Body of pancreas (tissue), 4 donors: ENCODE results near the gene CCDC116. TPM values are rescaled to one million over a fixed set of nuclear protein-coding genes. Genes with fewer than 3 reads are reported as not detected.

Experiments
- ATAC-seq: fragments of 150-250 bp; one replicate; pipeline ENCODE4 v1.9.1; 2016
- DNase-seq, 4 donors: peaks; one replicate each; pipeline ENCODE4 v3.0.0-alpha.2; 2019
- H3K27ac ChIP-seq, 4 donors: fragments of 200-600 bp; sonication (generic); 1 replicate in 3 of 4; 2 replicates in 1 of 4; pipeline versions ENCODE4 v1.5.1 to v1.6.1; 2016 to 2019; ENCODE audit warnings: mild to moderate bottlenecking in 1 of 4, mixed read lengths in 1 of 4, moderate library complexity in 1 of 4
- H3K27me3 ChIP-seq, 2 donors: fragments of 200-600 bp; sonication (generic); one replicate each; pipeline ENCODE4 v1.6.0; 2016; ENCODE audit warnings: mild to moderate bottlenecking in 1 of 2
- H3K36me3 ChIP-seq, 2 donors: fragments of 200-600 bp; sonication (generic); replicated peaks in 1 of 2; 2 replicates each; pipeline ENCODE4 v1.5.1; 2016; ENCODE audit warnings: low read depth in 2 of 2; ENCODE audit not compliant: insufficient read depth in 1 of 2
- H3K4me1 ChIP-seq: fragments of 200-600 bp; sonication (generic); one replicate; pipeline ENCODE4 v1.6.0; 2016
- H3K4me3 ChIP-seq, 2 donors: fragments of 200-600 bp; sonication (generic); 1 replicate in 1 of 2; 2 replicates in 1 of 2; pipeline ENCODE4 v1.5.1; 2016 to 2019
- H3K9me3 ChIP-seq, 3 donors: fragments of 200-600 bp; sonication (generic); 1 replicate in 2 of 3; 2 replicates in 1 of 3; pipeline ENCODE4 v1.5.1; 2016
- POLR2A ChIP-seq, 3 donors: fragments of 450-650 bp; IDR thresholded peaks; one replicate each; pipeline ENCODE4 v1.6.1; 2016; ENCODE audit warnings: antibody characterized with exemption in 3 of 3, mild to moderate bottlenecking in 2 of 3
- WGBS, 2 donors: methylation state at CpG; one replicate each; pipeline ENCODE4 v1.1.5; 2017; 5-methylcytosine and 5-hydroxymethylcytosine counted together
- intact Hi-C: fragments of 100-400 bp; cut with DNase I; formaldehyde crosslinking; loops from one replicate; pipeline ENCODE4 v1.15.1; 2023
- total RNA-seq, 2 donors: library from RNA; depleted of rRNA; stranded (reverse); fragments of >200 nt; gene quantifications; one replicate each; pipeline ENCODE4 v1.1.0, GENCODE V29; 2016
- TF ChIP-seq, protein P1 (sequence below), 7 experiments: fragments of 450-650 bp in 4 of 7; fragments of 200-600 bp in 3 of 7; sonication (generic) in 3 of 7; IDR thresholded peaks; one replicate each; pipeline ENCODE4 v1.5.1; 2016 to 2019; ENCODE audit warnings: antibody characterized with exemption in 7 of 7

The CCDC116 gene
- total RNA-seq, 2 donors from 2014 or later: 0.52 TPM; not detected in 1

DNA sequence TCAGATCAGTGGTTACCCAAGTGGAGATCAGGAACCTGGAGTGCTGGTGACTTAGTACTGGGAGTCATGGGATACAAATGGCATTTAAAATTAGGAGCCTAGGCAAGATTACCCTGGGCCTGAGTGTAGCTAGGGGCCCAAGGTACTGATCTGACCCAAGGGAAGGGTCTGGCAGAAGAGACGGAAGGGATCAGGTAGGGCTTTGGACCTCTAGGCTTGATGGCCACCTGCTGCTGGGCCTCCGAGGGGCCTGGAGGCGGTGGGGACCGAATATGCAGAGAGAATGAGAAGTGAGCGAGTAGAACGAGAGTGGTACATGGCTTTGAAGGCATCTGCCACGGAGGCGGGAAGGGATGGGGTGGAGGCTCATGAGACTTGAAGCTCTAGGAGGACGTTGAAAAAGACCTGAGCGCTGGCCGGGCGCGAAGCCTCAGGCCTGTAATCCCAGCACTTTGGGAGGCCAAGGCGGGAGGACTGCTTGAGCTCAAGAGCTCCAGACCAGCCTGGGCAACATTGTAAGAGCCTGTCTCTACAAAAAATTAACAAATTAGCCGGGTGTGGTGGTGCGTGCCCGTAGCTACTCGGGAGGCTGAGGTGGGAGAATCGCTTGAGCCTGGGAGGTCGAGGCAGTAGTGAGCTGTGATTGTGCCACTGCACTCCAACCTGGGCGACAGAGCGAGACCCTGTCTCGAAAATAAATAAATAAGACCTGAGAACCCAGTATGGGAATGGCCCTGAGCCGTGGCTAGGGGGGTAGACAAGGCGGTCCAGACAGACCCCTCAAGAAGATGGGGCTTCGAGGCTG, 32.7 kb downstream of the CCDC116 start:
- Histone ChIP-seq H3K4me3 (peak overlapping the region in 1 of 2 donors; percentile 40), H3K9me3 (no peaks in the 10 kb centered on the region), H3K36me3 (no peaks in the 10 kb centered on the region), H3K27ac (peak overlapping the region; percentile 87 to 95 (median 92)), H3K4me1 (peaks cover 23% of the 10 kb centered on the region), H3K27me3 (no peaks in the 10 kb centered on the region)
- WGBS, 2 donors: 69 to 71% methylated on average over 25 to 26 of the region's 26 CpGs
- no peak for ATAC-seq
- intact Hi-C loops: no loop called here
- TF ChIP-seq, protein P1, sequence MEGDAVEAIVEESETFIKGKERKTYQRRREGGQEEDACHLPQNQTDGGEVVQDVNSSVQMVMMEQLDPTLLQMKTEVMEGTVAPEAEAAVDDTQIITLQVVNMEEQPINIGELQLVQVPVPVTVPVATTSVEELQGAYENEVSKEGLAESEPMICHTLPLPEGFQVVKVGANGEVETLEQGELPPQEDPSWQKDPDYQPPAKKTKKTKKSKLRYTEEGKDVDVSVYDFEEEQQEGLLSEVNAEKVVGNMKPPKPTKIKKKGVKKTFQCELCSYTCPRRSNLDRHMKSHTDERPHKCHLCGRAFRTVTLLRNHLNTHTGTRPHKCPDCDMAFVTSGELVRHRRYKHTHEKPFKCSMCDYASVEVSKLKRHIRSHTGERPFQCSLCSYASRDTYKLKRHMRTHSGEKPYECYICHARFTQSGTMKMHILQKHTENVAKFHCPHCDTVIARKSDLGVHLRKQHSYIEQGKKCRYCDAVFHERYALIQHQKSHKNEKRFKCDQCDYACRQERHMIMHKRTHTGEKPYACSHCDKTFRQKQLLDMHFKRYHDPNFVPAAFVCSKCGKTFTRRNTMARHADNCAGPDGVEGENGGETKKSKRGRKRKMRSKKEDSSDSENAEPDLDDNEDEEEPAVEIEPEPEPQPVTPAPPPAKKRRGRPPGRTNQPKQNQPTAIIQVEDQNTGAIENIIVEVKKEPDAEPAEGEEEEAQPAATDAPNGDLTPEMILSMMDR (IDR thresholded peaks at IDR 0.05): no peak
- TF ChIP-seq POLR2A (IDR thresholded peaks at IDR 0.05): no peak
- no peak for DNase-seq

DNA sequence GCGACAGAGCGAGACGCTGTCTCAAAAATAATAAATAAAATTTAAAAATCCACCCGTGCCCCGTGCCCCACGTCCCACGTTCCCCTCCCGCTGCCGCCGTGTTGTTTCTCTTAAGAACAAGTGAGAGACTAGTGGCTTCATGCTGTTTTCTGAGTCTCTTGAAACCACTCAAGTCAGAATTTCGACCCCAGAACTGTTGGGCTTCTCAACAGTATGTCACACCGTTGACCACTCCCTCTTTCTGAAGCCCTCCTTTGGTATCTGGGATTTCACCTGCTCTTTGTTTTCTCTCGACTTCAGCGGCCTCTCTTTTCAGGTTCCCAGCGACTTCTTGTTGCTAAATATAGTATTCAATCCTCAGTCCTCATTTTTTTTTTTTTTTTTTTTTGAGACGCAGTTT, 34.2 kb downstream of the CCDC116 start:
- H3K4me1 ChIP-seq: peaks cover 23% of the 10 kb centered on the region
- TF ChIP-seq, protein P1 (IDR thresholded peaks at IDR 0.05): no peak
- no peak for TF ChIP-seq POLR2A (IDR thresholded peaks at IDR 0.05)
- intact Hi-C loops: no loop called here
- ATAC-seq (no peak), DNase-seq (no peak)
- peaks cover 0 to 5% of the 10 kb centered on the region in 2 donors for H3K36me3 ChIP-seq
- H3K9me3 ChIP-seq: no peaks in the 10 kb centered on the region
- H3K27me3 ChIP-seq: no peaks in the 10 kb centered on the region
- peak overlapping the region; percentile 40 to 74 for H3K4me3 ChIP-seq
- peak overlapping the region; percentile 87 to 95 (median 92) for H3K27ac ChIP-seq
- 35 to 48% methylated on average over 16 of the region's 16 CpGs for WGBS, 2 donors

DNA sequence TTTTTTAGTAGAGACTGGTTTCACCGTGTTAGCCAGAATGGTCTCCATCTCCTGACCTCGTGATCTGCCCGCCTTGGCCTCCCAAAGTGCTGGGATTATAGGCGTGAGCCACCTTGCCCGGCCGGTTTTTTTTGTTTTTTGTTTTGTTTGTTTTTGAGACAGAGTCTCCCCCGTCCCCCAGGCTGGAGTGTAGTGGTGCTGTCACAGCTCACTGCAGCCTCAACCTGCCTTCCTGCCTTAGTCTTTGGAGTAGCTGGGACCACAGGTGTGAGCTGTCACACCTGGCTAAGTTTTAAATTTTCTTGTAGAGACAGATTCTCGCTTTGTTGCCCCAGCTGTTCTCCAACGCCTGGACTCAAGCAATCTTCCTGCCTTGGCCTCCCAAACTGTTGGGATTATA, 36.5 kb downstream of the CCDC116 start:
- H3K4me1 ChIP-seq: peaks cover 23% of the 10 kb centered on the region
- no peak overlapping the region for H3K27ac ChIP-seq
- peak in 1 of 4 donors; percentile 48 for DNase-seq
- WGBS, 2 donors: 19 to 24% methylated on average over 7 to 9 of the region's 9 CpGs
- no peaks in the 10 kb centered on the region for H3K27me3 ChIP-seq
- TF ChIP-seq POLR2A (IDR thresholded peaks at IDR 0.05): no peak
- TF ChIP-seq, protein P1 (IDR thresholded peaks at IDR 0.05): no peak
- H3K9me3 ChIP-seq: no peaks in the 10 kb centered on the region
- intact Hi-C loops: no loop called here
- peaks cover 9 to 17% of the 10 kb centered on the region in 2 donors for H3K36me3 ChIP-seq
- no peak overlapping the region for H3K4me3 ChIP-seq
- no peak for ATAC-seq

DNA sequence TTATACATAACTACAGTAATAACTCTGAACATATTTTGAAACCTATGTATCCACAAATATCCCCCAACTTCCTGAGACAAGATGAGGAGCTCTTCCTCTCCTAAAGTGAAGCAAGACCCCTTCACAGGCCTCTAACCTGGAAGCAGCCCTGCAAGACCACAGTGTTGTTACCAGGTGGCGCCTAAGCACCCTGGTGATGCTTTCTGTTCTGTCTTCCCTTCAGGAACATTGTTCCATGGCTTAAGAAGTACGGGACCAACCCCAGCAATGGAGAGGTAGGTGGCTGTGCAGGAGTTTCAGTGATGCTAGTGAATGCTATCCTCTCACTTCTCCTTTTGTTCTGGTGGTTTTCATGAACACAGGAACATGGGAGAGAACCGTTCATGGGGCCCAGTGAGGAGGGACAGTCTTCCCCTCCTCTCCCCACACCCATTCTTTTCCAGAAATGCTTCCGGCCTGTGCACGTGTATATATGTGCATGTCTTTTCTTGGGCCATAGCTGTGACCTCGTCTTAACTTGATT, 39.6 kb downstream of the CCDC116 start:
- Histone ChIP-seq H3K27ac (no peak overlapping the region), H3K36me3 (peaks cover 14 to 32% of the 10 kb centered on the region in 2 donors), H3K9me3 (no peaks in the 10 kb centered on the region), H3K4me1 (peaks cover 10% of the 10 kb centered on the region), H3K4me3 (no peak overlapping the region), H3K27me3 (no peaks in the 10 kb centered on the region)
- TF ChIP-seq, protein P1 (IDR thresholded peaks at IDR 0.05): no peak
- no peak for TF ChIP-seq POLR2A (IDR thresholded peaks at IDR 0.05)
- WGBS, 2 donors: 77 to 84% methylated on average over 5 to 6 of the region's 6 CpGs
- ATAC-seq: no peak
- no peak for DNase-seq
- intact Hi-C loops: no loop called here
